A673 (cell line): ENCODE data around the gene KRTAP5-2. TPM values are rescaled to one million over a fixed set of nuclear protein-coding genes. Genes with fewer than 3 reads are reported as not detected.

Source experiments
- BruUV-seq: library from RNA; stranded (reverse); fragments of 400-500 nt; replicated peaks from 2 replicates; lab custom pipeline; 2021; lab: Mats Ljungman, UMichigan
- CTCF ChIA-PET: fragments of 300-600 bp; sonication (Branson Sonifier 250); formaldehyde crosslinking; loops from one replicate; lab custom pipeline; 2022; ENCODE audit warnings: antibody characterized with exemption; lab: Charles Lee
- POLR2A ChIA-PET: fragments of 300-600 bp; sonication (Branson Sonifier 250); formaldehyde crosslinking; loops from one replicate; lab custom pipeline; 2022; ENCODE audit warnings: antibody characterized with exemption; ENCODE audit not compliant: low non-redundant PET; lab: Charles Lee
- DNase-seq: peaks from one replicate; pipeline ENCODE4 v3.0.0-alpha.2; 2015; ENCODE audit warnings: low spot score
- H3K27ac ChIP-seq: fragments of 200-600 bp; sonication (generic); 2 replicates; pipeline ENCODE4 v1.5.1; 2016; ENCODE audit warnings: mixed run types, low read depth, mild to moderate bottlenecking, mixed read lengths, antibody characterized with exemption, low read length; ENCODE audit not compliant: poor library complexity, severe bottlenecking
- H3K27me3 ChIP-seq: fragments of 200-600 bp; sonication (generic); replicated peaks from 2 replicates; pipeline ENCODE4 v1.6.1; 2017; ENCODE audit warnings: mixed run types, low read depth, mild to moderate bottlenecking, mixed read lengths, antibody characterized with exemption, low read length; ENCODE audit not compliant: insufficient read depth, poor library complexity
- H3K36me3 ChIP-seq: fragments of 200-600 bp; sonication (generic); 2 replicates; pipeline ENCODE4 v1.6.1; 2016; ENCODE audit warnings: mixed run types, mild to moderate bottlenecking, mixed read lengths, antibody characterized with exemption, low read length; ENCODE audit not compliant: insufficient read depth, poor library complexity, severe bottlenecking
- H3K4me1 ChIP-seq: fragments of 200-600 bp; sonication (generic); 2 replicates; pipeline ENCODE4 v1.6.1; 2017; ENCODE audit warnings: mixed run types, mild to moderate bottlenecking, mixed read lengths, antibody characterized with exemption, low read length; ENCODE audit not compliant: insufficient read depth, poor library complexity, severe bottlenecking
- H3K4me3 ChIP-seq: fragments of 200-600 bp; sonication (generic); 2 replicates; pipeline ENCODE4 v1.5.1; 2016; ENCODE audit warnings: low read depth, mixed run types, mild to moderate bottlenecking, mixed read lengths, low read length; ENCODE audit not compliant: poor library complexity, severe bottlenecking
- H3K9me3 ChIP-seq: fragments of 200-600 bp; sonication (generic); 2 replicates; pipeline ENCODE4 v1.6.1; 2016; ENCODE audit warnings: mixed run types, low read depth, mild to moderate bottlenecking, mixed read lengths, antibody characterized with exemption, low read length; ENCODE audit not compliant: poor library complexity, severe bottlenecking
- CTCF ChIP-seq: fragments of 300-800, 200-600 bp; sonication (generic); conservative IDR thresholded peaks from 2 replicates; pipeline ENCODE4 v1.5.1; 2017; ENCODE audit warnings: low read depth, mild to moderate bottlenecking, antibody characterized with exemption, low read length, moderate library complexity, mixed read lengths
- EZH2 ChIP-seq: fragments of 200-600 bp; sonication (generic); IDR thresholded peaks from 2 replicates; pipeline ENCODE4 v1.6.1; 2017; ENCODE audit warnings: borderline replicate concordance, low read depth, mild to moderate bottlenecking, mixed read lengths, antibody characterized with exemption, low read length; ENCODE audit not compliant: poor library complexity, severe bottlenecking
- intact Hi-C: fragments of 100-400 bp; cut with micrococcal nuclease; formaldehyde crosslinking; loops from one replicate; pipeline ENCODE4 v1.10.0; 2022; ENCODE audit not compliant: unreplicated experiment
- total RNA-seq: library from RNA; stranded (reverse); gene quantifications from 2 replicates; pipeline ENCODE4 v1.2.3, GENCODE V29; 2021

Gene KRTAP5-2
- total RNA-seq, 1 experiment from 2014 or later, result not detected

GRCh38 chr11:1628506-1629325, 30.6 kb upstream of the KRTAP5-2 start:
- POLR2A ChIA-PET, result no interaction called here
- Histone ChIP-seq H3K27ac (no peak overlapping the region), H3K4me1 (no peaks in the 10 kb centered on the region), H3K4me3 (no peak overlapping the region), H3K27me3 (no peaks in the 10 kb centered on the region), H3K9me3 (no peaks in the 10 kb centered on the region), H3K36me3 (no peaks in the 10 kb centered on the region)
- no TSS peak for BruUV-seq
- DNase-seq, result peak; percentile 44
- no peak for TF ChIP-seq EZH2
- peak; percentile 92 for TF ChIP-seq CTCF
- intact Hi-C loops, result loop anchor here (10.0 kb wide), 1 partner anchor 84 kb away; no protein-coding TSS in a partner anchor
- CTCF ChIA-PET, result interaction anchor here (1.0 kb wide), 1 partner anchor 82 kb away, joined by 4 read pairs; no protein-coding TSS in a partner anchor

- ChIA-PET POLR2A (no interaction called here), CTCF (no interaction called here)
- DNase-seq, result no peak
- Histone ChIP-seq H3K27ac (no peak overlapping the region), H3K9me3 (no peaks in the 10 kb centered on the region), H3K4me3 (no peak overlapping the region), H3K27me3 (no peaks in the 10 kb centered on the region), H3K36me3 (no peaks in the 10 kb centered on the region), H3K4me1 (no peaks in the 10 kb centered on the region)
- TF ChIP-seq EZH2 (no peak), CTCF (no peak)
- intact Hi-C loops, result loop anchor here (10.0 kb wide), 1 partner anchor 81 kb away; no protein-coding TSS in a partner anchor
- no TSS peak for BruUV-seq
These were observed 27.4 kb upstream of the KRTAP5-2 start for GRCh38 chr11:1625541-1625940.

- POLR2A ChIA-PET, result no interaction called here
- TF ChIP-seq CTCF, result no peak
- no peak for TF ChIP-seq EZH2
- CTCF ChIA-PET, result no interaction called here
These were observed 26.5 kb upstream of the KRTAP5-2 start for GRCh38 chr11:1624621-1625020.

More at GRCh38 chr11:1624621-1625020, 26.5 kb upstream of the KRTAP5-2 start:
- no peak overlapping the region for H3K4me3 ChIP-seq
- H3K27me3 ChIP-seq, result no peaks in the 10 kb centered on the region
- DNase-seq, result no peak
- H3K4me1 ChIP-seq, result no peaks in the 10 kb centered on the region
- no peak overlapping the region for H3K27ac ChIP-seq
- no TSS peak for BruUV-seq
- no peaks in the 10 kb centered on the region for H3K36me3 ChIP-seq
- no peaks in the 10 kb centered on the region for H3K9me3 ChIP-seq
- intact Hi-C loops, result loop anchor here (10.0 kb wide), 1 partner anchor 80 kb away; no protein-coding TSS in a partner anchor
